ENCODE results near the gene BACE1.
"Not testable (repeated sequence)": the region's sequence is repeated elsewhere in the genome, so short reads cannot be mapped to it uniquely, and the experiment has no call there.

DNA sequence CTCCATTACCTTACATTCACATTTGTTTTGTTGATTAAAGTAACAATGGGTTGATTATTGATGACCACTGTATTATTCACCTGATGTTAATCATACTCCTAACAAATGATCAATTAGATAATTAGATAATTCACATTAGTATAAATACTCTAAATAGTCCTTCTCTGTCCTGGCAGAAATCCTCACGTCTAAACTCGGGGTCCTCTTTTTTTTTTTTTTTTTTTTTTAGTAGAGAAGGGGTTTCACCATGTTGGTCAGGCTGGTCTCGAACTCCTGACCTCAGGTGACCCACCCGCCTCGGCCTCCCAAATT, 11.2 kb upstream of the BACE1 start:
- not testable (repeated sequence) for TF ChIP-seq POLR2A (IDR thresholded peaks at IDR 0.05)
- TF ChIP-seq, protein P1, sequence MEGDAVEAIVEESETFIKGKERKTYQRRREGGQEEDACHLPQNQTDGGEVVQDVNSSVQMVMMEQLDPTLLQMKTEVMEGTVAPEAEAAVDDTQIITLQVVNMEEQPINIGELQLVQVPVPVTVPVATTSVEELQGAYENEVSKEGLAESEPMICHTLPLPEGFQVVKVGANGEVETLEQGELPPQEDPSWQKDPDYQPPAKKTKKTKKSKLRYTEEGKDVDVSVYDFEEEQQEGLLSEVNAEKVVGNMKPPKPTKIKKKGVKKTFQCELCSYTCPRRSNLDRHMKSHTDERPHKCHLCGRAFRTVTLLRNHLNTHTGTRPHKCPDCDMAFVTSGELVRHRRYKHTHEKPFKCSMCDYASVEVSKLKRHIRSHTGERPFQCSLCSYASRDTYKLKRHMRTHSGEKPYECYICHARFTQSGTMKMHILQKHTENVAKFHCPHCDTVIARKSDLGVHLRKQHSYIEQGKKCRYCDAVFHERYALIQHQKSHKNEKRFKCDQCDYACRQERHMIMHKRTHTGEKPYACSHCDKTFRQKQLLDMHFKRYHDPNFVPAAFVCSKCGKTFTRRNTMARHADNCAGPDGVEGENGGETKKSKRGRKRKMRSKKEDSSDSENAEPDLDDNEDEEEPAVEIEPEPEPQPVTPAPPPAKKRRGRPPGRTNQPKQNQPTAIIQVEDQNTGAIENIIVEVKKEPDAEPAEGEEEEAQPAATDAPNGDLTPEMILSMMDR (IDR thresholded peaks at IDR 0.05) = not testable (repeated sequence)
